Measurements from ENCODE around the gene THSD7A.

DNA sequence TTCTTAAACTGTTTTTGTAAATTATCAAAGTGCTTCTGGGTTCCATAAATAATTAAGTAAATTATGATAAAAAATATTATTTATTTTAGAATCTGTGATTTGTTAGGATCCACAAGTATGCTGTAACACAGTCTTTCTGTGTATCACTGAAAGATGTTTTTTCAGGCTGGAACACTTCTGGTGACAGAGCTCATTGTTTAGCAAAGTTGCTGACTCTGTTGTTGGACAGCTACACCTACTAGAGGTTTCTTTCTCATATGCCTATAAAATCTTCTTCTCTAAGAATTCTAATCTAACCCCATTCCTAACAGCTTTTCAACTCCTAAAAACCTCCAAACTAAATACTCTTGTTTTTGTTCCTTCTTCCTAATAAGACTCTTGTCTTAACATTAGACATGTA, 176.8 kb downstream of the THSD7A start:
- TF ChIP-seq, protein P1, sequence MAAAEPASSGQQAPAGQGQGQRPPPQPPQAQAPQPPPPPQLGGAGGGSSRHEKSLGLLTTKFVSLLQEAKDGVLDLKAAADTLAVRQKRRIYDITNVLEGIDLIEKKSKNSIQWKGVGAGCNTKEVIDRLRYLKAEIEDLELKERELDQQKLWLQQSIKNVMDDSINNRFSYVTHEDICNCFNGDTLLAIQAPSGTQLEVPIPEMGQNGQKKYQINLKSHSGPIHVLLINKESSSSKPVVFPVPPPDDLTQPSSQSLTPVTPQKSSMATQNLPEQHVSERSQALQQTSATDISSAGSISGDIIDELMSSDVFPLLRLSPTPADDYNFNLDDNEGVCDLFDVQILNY (CRISPR knock-in tag; conservative IDR thresholded peaks at IDR 0.05), result no peak
- no peak for TF ChIP-seq KDM2A (CRISPR knock-in tag; IDR thresholded peaks at IDR 0.05; ENCODE audit: borderline replicate concordance, low read depth)
- no peak for TF ChIP-seq TBP (CRISPR knock-in tag; IDR thresholded peaks at IDR 0.05)
- TF ChIP-seq, protein P2, sequence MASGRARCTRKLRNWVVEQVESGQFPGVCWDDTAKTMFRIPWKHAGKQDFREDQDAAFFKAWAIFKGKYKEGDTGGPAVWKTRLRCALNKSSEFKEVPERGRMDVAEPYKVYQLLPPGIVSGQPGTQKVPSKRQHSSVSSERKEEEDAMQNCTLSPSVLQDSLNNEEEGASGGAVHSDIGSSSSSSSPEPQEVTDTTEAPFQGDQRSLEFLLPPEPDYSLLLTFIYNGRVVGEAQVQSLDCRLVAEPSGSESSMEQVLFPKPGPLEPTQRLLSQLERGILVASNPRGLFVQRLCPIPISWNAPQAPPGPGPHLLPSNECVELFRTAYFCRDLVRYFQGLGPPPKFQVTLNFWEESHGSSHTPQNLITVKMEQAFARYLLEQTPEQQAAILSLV (CRISPR knock-in tag; IDR thresholded peaks at IDR 0.05; ENCODE audit: borderline replicate concordance), result no peak
- TF ChIP-seq EED (CRISPR knock-in tag; IDR thresholded peaks at IDR 0.05), result no peak
- TF ChIP-seq, protein P3, sequence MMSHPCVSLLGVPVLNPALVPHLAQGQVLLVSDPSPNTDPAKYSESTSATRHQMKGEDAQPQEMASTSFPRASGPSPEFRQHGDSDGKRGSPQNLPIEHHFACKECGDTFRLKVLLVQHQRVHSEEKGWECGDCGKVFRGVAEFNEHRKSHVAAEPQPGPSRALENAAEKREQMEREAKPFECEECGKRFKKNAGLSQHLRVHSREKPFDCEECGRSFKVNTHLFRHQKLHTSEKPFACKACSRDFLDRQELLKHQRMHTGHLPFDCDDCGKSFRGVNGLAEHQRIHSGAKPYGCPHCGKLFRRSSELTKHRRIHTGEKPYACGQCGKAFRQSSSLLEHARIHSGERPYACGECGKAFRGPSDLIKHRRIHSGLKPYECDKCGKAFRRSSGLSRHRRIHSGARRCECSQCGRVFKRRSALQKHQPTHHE (CRISPR knock-in tag; IDR thresholded peaks at IDR 0.05; ENCODE audit: borderline replicate concordance), result no peak
